Neutrophil (primary cell): ENCODE measurements around the gene GPBP1.
"Not testable (repeated sequence)": the region's sequence is repeated elsewhere in the genome, so short reads cannot be mapped to it uniquely, and the experiment has no call there.

Source experiments
- H3K27ac ChIP-seq: fragments of 200-600 bp; sonication (generic); 2 replicates; pipeline ENCODE4 v1.5.1; 2016; ENCODE audit warnings: mild to moderate bottlenecking, moderate library complexity
- H3K27me3 ChIP-seq: fragments of 200-600 bp; sonication (generic); 2 replicates; pipeline ENCODE4 v1.6.0; 2016; ENCODE audit warnings: mild to moderate bottlenecking
- H3K36me3 ChIP-seq: fragments of 200-600 bp; sonication (generic); 2 replicates; pipeline ENCODE4 v1.5.1; 2017
- H3K4me1 ChIP-seq, 2 experiments: fragments of 200-600 bp in 1 of 2; sonication (generic) in 1 of 2; 1 replicate in 1 of 2; 2 replicates in 1 of 2; pipeline versions ENCODE4 v1.5.1 to v1.6.1; 2013 to 2016; ENCODE audit warnings: low read depth in 1 of 2, low read length in 1 of 2, mild to moderate bottlenecking in 1 of 2, moderate library complexity in 1 of 2; ENCODE audit not compliant: control insufficient read depth in 1 of 2, insufficient read depth in 1 of 2
- H3K4me3 ChIP-seq, 2 experiments: fragments of 200-600 bp in 1 of 2; sonication (generic) in 1 of 2; 1 replicate in 1 of 2; 2 replicates in 1 of 2; pipeline ENCODE4 v1.5.1; 2013 to 2016; ENCODE audit warnings: low read depth in 1 of 2, low read length in 1 of 2, mild to moderate bottlenecking in 1 of 2, moderate library complexity in 1 of 2
- H3K9me3 ChIP-seq: fragments of 200-600 bp; sonication (generic); 2 replicates; pipeline ENCODE4 v1.5.1; 2016
- TF ChIP-seq, protein P1 (sequence below): fragments of 200-600 bp; sonication (generic); IDR thresholded peaks from 2 replicates; pipeline ENCODE4 v1.5.1; 2016; ENCODE audit warnings: antibody characterized with exemption

Gene GPBP1

DNA sequence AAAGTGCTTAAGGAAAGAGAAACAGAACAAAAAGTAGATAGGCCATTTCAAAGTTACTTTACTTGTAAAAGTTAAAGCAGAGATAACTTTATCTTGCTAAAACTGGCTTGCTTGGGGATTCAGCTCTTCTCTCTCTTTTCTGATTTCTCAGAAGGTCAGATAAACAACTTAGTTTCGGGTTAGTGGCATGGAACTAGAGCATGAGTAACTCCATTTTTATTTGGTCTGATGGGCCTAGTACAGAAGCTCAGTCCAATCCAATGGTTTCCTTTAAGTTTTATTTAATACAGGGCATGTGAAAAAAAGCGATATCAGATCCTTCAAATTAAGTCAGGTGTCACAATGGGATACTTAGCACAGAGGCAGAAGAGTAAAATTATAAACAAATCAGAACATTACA lies 18.8 kb upstream of the GPBP1 start:
- Histone ChIP-seq H3K4me1 (no peaks in the 10 kb centered on the region), H3K36me3 (no peaks in the 10 kb centered on the region), H3K27me3 (no peaks in the 10 kb centered on the region), H3K27ac (no peak overlapping the region), H3K9me3 (no peaks in the 10 kb centered on the region), H3K4me3 (no peak overlapping the region)
- TF ChIP-seq, protein P1, sequence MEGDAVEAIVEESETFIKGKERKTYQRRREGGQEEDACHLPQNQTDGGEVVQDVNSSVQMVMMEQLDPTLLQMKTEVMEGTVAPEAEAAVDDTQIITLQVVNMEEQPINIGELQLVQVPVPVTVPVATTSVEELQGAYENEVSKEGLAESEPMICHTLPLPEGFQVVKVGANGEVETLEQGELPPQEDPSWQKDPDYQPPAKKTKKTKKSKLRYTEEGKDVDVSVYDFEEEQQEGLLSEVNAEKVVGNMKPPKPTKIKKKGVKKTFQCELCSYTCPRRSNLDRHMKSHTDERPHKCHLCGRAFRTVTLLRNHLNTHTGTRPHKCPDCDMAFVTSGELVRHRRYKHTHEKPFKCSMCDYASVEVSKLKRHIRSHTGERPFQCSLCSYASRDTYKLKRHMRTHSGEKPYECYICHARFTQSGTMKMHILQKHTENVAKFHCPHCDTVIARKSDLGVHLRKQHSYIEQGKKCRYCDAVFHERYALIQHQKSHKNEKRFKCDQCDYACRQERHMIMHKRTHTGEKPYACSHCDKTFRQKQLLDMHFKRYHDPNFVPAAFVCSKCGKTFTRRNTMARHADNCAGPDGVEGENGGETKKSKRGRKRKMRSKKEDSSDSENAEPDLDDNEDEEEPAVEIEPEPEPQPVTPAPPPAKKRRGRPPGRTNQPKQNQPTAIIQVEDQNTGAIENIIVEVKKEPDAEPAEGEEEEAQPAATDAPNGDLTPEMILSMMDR: no peak

DNA sequence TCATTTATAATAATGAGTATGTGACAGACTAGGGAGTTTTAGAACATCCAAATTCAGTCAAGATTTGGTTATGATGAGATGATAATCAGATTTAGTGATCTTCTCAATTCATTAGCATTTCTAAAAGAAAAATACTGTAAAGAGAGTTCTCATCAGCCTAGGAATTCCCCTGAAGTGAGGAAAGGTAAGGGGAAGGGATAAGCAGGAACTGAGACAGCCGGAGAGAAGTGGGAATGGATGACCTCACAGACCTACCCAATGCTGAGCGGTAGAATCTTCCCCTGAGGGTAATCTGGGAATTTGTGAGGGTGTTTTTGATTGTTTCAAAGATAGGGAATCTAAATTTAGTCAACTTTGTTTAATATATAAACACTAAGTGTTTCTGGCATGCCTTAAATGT lies 16.7 kb upstream of the GPBP1 start:
- TF ChIP-seq, protein P1: no peak
- no peak overlapping the region for H3K27ac ChIP-seq
- no peaks in the 10 kb centered on the region for H3K27me3 ChIP-seq
- no peaks in the 10 kb centered on the region for H3K9me3 ChIP-seq
- H3K4me3 ChIP-seq: no peak overlapping the region
- no peaks in the 10 kb centered on the region for H3K36me3 ChIP-seq
- H3K4me1 ChIP-seq: no peaks in the 10 kb centered on the region

DNA sequence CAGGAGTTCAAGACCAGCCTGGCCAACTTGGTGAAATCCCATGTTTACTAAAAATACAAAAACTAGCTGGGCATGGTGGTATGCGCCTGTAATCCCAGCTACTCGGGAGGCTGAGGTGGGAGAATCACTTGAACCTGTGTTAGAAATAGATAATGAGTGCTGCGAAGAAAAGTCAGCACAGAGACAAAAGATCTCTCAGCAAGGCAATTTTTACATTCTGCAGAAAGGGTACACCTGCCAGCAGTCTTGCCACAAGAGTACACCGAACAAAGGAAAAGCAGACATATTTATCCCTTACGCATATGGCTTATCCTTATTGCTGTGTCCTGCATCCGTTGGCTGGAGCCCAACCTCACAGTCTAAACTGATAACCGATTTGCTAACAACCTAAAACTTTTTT lies 16.2 kb upstream of the GPBP1 start:
- H3K9me3 ChIP-seq: no peaks in the 10 kb centered on the region
- H3K4me3 ChIP-seq: no peak overlapping the region
- no peak overlapping the region for H3K27ac ChIP-seq
- no peaks in the 10 kb centered on the region for H3K27me3 ChIP-seq
- no peaks in the 10 kb centered on the region for H3K36me3 ChIP-seq
- H3K4me1 ChIP-seq: no peaks in the 10 kb centered on the region
- TF ChIP-seq, protein P1: no peak

DNA sequence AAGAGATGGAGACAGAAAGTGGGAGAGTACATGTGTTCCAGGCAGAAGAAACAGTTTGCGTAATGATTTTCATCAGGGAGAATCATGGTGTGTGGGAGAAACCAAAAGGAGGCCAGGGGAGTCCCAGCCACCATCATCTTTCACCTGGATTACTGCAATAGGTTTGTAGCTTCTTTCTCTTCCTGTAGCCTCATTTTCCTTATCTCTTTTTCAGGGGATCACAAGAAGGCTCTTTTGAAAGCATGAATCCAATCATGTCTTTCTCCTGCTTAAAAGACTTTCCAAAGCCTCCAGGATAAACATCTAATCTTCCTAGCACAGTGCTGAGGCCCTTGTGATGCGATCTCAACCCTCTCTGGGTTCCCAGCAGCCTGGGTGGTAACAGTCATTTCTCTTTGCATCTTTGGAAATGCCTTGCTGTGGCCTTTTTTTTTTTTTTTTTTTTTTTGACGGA lies 10.3 kb upstream of the GPBP1 start:
- peaks cover 9 to 11% of the 10 kb centered on the region in 2 experiments for H3K4me1 ChIP-seq
- H3K9me3 ChIP-seq: no peaks in the 10 kb centered on the region
- no peak overlapping the region for H3K27ac ChIP-seq
- TF ChIP-seq, protein P1: no peak
- H3K4me3 ChIP-seq: no peak overlapping the region
- no peaks in the 10 kb centered on the region for H3K27me3 ChIP-seq
- no peaks in the 10 kb centered on the region for H3K36me3 ChIP-seq

DNA sequence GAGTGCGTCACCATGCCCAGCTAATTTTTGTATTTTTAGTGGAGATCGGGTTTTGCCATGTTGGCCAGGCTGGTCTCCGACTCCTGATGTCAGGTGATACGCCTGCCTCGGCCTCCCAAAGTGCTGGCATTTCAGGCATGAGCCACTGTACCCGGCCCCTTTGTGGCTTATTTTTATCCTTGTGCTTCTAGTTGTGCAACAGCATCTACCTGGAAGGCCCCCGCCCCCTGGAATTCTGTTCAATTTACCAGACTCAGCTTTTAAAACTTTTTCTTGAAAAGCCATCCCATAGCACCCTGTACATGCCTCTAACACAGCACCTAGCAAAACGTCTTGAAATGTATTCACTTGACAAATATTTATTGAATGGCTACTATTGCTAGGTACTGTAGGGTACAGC lies 9.7 kb upstream of the GPBP1 start:
- no peaks in the 10 kb centered on the region for H3K27me3 ChIP-seq
- H3K36me3 ChIP-seq: no peaks in the 10 kb centered on the region
- H3K4me1 ChIP-seq: peaks cover 9 to 11% of the 10 kb centered on the region in 2 experiments
- H3K9me3 ChIP-seq: no peaks in the 10 kb centered on the region
- no peak overlapping the region for H3K4me3 ChIP-seq
- TF ChIP-seq, protein P1: no peak
- H3K27ac ChIP-seq: no peak overlapping the region

DNA sequence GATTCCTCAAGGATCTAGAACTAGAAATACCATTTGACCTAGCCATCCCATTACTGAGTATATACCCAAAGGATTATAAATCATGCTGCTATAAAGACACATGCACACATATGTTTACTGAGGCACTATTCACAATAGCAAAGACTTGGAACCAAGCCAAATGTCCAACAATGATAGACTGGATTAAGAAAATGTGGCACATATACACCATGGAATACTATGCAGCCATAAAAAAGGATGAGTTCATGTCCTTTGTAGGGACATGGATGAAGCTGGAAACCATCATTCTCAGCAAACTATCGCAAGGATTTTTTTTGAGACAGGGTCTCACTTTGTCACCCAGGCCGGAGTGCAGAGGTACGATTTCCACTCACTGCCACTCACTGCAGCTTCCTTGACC lies 8.7 kb upstream of the GPBP1 start:
- not testable (repeated sequence) for H3K9me3 ChIP-seq, H3K4me3 ChIP-seq, H3K36me3 ChIP-seq, H3K27ac ChIP-seq, H3K27me3 ChIP-seq
- H3K4me1 ChIP-seq: peaks cover 9 to 11% of the 10 kb centered on the region in 2 experiments
